Subcutaneous abdominal adipose tissue (tissue), 5 donors: ENCODE results near the gene ROPN1B.
"Not testable (repeated sequence)": the region's sequence is repeated elsewhere in the genome, so short reads cannot be mapped to it uniquely, and the experiment has no call there.

ENCODE experiments used
- H3K27ac ChIP-seq: one replicate; pipeline ENCODE4 v1.7.0; 2013; ENCODE audit warnings: low read depth, mild to moderate bottlenecking, inconsistent platforms, low read length, moderate library complexity
- H3K27me3 ChIP-seq, 5 donors: one replicate each; pipeline ENCODE4 v1.7.0; 2013; ENCODE audit warnings: low read length in 5 of 5, inconsistent platforms in 1 of 5; ENCODE audit not compliant: control insufficient read depth in 5 of 5, insufficient read depth in 4 of 5
- H3K36me3 ChIP-seq, 5 donors: one replicate each; pipeline ENCODE4 v1.7.0; 2013; ENCODE audit warnings: low read length in 5 of 5; ENCODE audit not compliant: control insufficient read depth in 5 of 5, insufficient read depth in 5 of 5
- H3K4me1 ChIP-seq, 5 donors: one replicate each; pipeline ENCODE4 v1.7.0; 2013; ENCODE audit warnings: low read length in 5 of 5, mild to moderate bottlenecking in 3 of 5, moderate library complexity in 1 of 5; ENCODE audit not compliant: control insufficient read depth in 5 of 5, insufficient read depth in 5 of 5
- H3K4me3 ChIP-seq, 5 donors: one replicate each; pipeline ENCODE4 v1.7.0; 2013; ENCODE audit warnings: low read length in 5 of 5, low read depth in 1 of 5
- H3K9ac ChIP-seq, 5 donors: one replicate each; pipeline ENCODE4 v1.7.0; 2013; ENCODE audit warnings: low read length in 5 of 5, mild to moderate bottlenecking in 4 of 5, moderate library complexity in 3 of 5
- H3K9me3 ChIP-seq, 5 donors: one replicate each; pipeline ENCODE4 v1.7.0; 2013; ENCODE audit warnings: low read length in 5 of 5; ENCODE audit not compliant: control insufficient read depth in 5 of 5
- donor health status: healthy.
- donor health status: healthy.
- donor health status: healthy.
- donor health status: healthy.
- donor health status: healthy.

Gene ROPN1B

DNA sequence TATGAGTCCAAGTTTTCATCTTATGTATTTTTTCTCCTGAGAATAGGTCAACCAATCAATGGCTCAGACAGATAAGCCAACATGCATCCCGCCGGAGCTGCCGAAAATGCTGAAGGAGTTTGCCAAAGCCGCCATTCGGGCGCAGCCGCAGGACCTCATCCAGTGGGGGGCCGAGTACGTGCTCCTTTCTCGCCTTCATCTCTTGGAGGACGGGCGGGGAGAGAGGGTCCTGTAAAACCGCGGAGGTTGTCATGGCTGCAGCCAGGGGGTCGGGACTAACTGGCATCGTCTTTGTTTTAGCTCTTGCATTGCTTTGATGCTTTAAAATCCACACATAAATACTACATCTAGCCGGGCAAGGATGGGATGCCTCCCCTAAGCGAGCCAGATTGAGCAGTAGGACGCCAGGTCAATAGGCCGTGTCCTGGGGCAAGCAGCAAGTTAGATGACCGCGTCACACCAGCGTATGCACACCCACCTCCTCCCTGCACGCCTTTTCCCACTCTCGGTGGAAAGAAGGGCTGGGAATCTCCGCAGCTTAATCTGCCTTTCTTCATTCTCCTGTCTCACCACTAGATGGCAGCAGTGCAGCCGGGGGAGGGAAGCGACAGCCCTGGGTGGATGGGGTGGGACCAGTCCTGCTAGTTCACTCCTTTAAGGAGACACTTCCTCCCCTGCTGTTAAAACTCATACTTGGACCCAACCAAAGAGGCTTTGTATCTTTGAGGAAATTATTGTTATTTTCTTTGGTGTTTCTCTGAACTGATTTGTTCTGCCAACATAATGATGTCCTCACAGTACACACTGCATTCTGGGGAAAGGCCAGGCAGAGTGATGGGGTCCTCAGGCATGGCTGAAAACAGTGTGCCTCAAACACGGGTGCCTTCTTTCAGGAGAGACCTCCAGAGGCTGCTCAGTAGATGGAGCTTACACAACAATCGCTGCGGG, 3.3 kb downstream of the ROPN1B start:
- Histone ChIP-seq H3K9ac (peak overlapping the region in 1 of 5 donors; percentile 25), H3K4me3 (peak overlapping the region in 4 of 5 donors; percentile 31 to 53 (median 40)), H3K4me1 (peaks cover 2 to 11% (median 9%) of the 10 kb centered on the region in 5 donors)
- not testable (repeated sequence) for H3K9me3 ChIP-seq, H3K27me3 ChIP-seq, H3K27ac ChIP-seq, H3K36me3 ChIP-seq

DNA sequence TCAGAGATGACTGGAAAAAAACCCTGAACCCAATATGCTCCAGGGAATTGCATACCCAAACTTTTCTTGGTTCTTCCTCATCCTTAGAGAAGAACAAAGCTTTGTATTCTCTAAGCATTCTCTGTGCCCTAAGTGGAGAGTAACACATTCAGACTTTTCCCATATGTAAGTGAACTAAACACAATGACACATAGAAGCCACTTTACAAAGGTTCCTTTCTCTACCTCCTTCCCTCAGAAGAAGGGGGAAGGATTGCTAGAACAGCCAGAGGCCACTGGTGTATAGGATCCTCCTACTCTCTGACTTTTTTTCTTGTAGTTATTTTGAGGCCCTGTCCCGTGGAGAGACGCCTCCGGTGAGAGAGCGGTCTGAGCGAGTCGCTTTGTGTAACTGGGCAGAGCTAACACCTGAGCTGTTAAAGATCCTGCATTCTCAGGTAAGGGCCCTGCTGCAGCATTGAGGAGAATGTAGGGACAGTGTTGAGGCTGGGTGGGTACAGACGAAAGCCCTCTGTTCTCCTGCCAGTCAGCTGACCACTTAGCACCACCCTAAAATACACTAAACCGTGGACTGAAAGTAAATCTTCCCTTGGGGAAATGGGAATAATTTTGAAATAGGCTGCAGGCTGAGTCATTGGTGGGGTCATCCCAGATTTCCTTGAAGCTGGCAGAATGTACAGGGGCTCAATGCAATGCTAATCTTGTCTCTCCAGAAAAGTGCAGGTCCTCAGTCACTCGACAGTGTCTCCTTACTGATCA, 6.4 kb downstream of the ROPN1B start:
- H3K27ac ChIP-seq, H3K4me3 ChIP-seq, H3K27me3 ChIP-seq, H3K36me3 ChIP-seq, H3K9me3 ChIP-seq, H3K9ac ChIP-seq: not testable (repeated sequence)
- peaks cover 2 to 11% (median 9%) of the 10 kb centered on the region in 5 donors for H3K4me1 ChIP-seq

DNA sequence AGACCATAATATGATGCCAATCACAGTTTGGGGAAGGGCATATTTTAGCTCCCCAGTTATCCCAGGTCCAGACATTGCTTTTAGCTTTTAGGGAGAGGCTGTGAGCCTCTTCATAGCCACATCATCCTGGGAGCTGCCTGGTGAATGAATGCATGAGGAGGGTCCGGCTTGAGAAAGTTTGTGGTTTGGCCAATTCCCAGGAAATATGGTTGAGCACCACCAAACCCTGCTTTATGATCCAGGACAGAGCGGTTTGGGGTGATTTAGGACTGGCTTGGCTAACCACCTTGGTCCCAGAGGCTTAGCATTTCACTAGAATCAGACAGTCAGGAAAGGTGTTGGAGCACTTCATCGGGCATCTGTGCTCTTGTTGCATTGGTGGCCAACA, 7.0 kb downstream of the ROPN1B start:
- not testable (repeated sequence) for H3K27ac ChIP-seq, H3K9me3 ChIP-seq, H3K9ac ChIP-seq, H3K27me3 ChIP-seq, H3K36me3 ChIP-seq, H3K4me3 ChIP-seq
- H3K4me1 ChIP-seq = peaks cover 2 to 11% (median 9%) of the 10 kb centered on the region in 5 donors

DNA sequence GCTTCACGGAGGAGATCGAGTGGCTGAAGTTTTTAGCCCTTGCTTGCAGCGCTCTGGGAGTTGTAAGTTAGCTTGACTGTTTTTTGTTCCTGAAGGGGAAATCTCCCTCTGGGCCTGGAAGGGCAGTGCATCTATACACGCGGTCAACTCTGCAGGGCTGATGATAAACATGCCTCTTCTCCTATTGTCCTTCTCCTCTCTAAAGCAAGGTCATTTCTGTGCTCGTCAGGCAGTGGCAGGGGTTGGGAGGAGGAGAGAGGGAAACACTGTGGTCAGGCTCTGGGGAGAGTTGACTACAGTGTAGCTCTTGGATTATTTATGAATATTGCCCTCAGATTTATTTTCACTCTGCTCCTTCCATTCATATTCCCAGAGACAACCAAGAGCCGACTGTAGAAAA, 8.1 kb downstream of the ROPN1B start:
- H3K27ac ChIP-seq, H3K9ac ChIP-seq, H3K27me3 ChIP-seq, H3K36me3 ChIP-seq, H3K4me1 ChIP-seq, H3K4me3 ChIP-seq, H3K9me3 ChIP-seq: not testable (repeated sequence)

DNA sequence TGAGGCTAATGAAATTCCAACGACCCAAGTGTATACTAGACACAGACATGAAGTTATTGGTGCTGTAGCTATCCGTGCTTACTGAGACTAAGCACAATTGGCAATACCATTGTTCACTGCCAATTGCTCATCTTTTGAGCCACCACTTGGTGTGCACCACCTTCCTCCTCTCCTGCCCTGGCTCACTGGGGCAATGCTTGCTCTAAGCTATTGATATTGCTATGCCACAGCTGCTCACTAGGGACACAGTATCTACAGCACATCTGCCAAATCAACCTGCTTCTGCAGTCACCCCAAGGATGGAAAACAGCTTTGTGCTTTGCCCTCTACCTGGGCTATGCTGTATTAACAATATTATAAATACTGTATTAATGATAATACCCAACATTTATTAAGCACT, 16.0 kb downstream of the ROPN1B start:
- not testable (repeated sequence) for H3K4me1 ChIP-seq, H3K36me3 ChIP-seq, H3K9me3 ChIP-seq, H3K4me3 ChIP-seq, H3K27ac ChIP-seq, H3K9ac ChIP-seq, H3K27me3 ChIP-seq

DNA sequence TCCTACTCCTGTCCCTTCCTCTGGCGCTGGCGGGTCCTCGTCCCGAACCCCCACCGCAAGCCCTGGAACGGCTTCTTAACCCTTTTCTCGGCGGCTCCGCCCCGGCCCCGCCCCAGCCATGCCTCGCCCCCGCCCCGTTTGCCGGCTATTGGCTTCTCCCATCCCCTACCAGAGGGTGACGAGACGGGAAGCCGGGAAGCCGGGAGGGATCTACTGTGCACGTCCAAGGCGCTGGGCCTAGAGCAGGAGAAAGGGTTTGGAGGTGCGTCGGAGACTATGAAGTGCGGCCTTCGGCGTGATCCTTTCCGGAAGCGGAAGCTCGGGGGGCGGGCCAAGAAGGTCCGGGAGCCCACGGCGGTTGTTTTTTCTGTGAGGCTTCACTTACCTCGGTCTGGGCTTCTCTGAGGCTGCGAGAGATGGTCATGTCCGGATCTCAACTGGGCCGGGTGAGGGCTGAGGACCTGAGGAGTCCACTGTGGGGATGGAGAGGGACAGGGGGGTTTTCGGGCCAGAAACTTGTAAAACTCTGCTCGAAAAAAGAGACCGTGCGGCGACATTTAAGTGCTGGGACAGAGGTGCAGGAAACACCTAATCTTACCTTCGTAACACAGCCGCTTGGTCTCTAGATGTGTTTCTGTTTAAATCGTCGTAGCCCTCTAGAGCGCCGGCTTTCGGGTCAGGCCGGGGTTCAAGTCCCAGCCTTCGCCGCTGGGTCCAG, 21.4 kb downstream of the ROPN1B start:
- H3K9me3 ChIP-seq = no peaks in the 10 kb centered on the region
- H3K27ac ChIP-seq = peak overlapping the region; percentile 77
- peak overlapping the region; percentile 76 to 92 (median 90) for H3K9ac ChIP-seq
- no peaks in the 10 kb centered on the region for H3K27me3 ChIP-seq
- H3K4me3 ChIP-seq = peak overlapping the region; percentile 74 to 90 (median 85)
- H3K36me3 ChIP-seq = no peaks in the 10 kb centered on the region
- peaks cover 0 to 15% (median 8%) of the 10 kb centered on the region in 5 donors for H3K4me1 ChIP-seq

DNA sequence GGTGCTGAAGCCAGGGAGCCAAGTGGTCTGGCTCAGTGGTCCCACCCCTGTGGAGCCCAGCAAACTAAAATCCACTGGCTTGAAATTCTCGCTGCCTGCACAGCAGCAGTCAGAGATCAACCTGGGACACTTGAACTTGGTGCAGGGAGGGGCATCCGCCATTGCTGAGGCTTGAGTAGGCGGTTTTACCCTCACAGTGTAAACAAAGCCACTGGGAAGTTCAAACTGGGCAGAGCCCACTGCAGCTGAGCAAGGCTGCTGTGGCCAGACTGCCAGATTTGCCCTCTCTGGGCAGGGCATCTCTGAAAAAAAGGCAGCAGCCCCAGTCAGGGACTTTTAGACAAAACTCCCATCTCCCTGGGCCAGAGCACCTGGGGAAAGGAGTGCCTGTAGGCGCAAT, 27.8 kb downstream of the ROPN1B start:
- not testable (repeated sequence) for H3K27me3 ChIP-seq, H3K4me1 ChIP-seq, H3K36me3 ChIP-seq, H3K9ac ChIP-seq, H3K9me3 ChIP-seq, H3K27ac ChIP-seq, H3K4me3 ChIP-seq

DNA sequence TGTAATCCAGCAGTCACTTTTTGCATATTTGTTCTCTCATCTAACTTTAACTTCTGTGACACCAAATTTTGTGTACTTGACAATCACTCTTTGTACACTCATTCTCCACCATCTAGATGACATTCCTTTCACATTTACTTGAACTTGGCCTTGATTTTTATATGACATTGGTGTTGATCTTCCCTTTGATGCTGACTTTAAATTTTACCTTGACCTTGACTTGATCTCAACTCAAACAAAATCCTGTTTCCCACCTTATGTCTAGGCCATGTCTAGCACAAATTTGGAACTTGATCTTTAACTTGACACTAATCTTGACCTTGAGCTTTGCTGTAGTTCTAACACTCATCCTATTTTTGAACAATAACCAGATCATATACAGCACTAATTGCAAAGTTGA, 33.2 kb downstream of the ROPN1B start:
- H3K4me3 ChIP-seq = no peak overlapping the region
- H3K27ac ChIP-seq = no peak overlapping the region
- peaks cover 0 to 6% (median 0%) of the 10 kb centered on the region in 5 donors for H3K9me3 ChIP-seq
- H3K36me3 ChIP-seq = peaks cover 3 to 26% (median 12%) of the 10 kb centered on the region in 5 donors
- no peak overlapping the region for H3K9ac ChIP-seq
- no peaks in the 10 kb centered on the region for H3K4me1 ChIP-seq
- no peaks in the 10 kb centered on the region for H3K27me3 ChIP-seq

DNA sequence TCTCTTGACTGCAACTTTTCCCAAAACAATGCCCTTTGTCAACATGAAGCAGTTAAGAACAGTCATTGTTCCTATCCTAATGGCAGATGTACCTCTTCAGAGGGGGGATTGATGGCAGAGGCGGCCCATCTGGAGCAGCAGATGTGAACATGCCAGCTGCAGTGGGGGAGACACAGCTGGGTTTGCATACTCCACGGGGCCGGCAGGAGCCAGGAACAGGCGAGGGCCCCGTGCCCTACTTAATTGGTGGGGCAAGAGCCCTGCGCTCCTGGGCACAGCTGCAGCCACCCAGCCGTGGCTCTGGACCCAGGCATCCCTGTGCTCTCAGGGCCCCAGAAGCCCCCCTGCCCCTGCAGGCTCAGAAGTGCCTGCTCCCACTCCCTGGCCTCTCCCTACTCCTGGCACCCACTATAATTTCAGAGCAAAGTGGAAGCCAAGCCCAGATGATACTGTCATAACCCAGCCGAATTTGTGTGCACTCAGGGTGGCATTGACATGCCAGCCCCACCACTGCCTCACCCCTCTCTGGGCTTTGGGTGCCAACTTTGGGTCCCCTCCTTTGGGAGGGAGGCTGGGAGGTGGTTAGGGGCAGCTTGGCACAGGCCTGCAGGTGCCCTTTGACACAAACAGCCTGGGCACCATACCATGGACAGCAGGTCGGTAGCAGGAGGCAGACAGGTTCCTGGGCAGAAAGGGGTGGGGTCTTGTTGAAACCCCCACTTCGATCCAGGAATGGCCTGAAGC, 34.6 kb downstream of the ROPN1B start:
- Histone ChIP-seq H3K36me3 (peaks cover 3 to 40% (median 27%) of the 10 kb centered on the region in 5 donors), H3K27me3 (no peaks in the 10 kb centered on the region), H3K9me3 (peaks cover 0 to 6% (median 0%) of the 10 kb centered on the region in 5 donors), H3K9ac (no peak overlapping the region), H3K4me1 (no peaks in the 10 kb centered on the region), H3K27ac (no peak overlapping the region), H3K4me3 (no peak overlapping the region)
